HepG2 (cell line): Measurements from ENCODE around the gene GRK5. TPM values are rescaled to one million over a fixed set of nuclear protein-coding genes. Genes with fewer than 3 reads are reported as not detected.
A peak's percentile ranks its signal among the peaks of the same experiment; 100 is the strongest.

Experiments used
- EEA1 ChIP-seq: sonication (generic); formaldehyde crosslinking; IDR thresholded peaks from 2 replicates; pipeline ENCODE4 v1.5.1; 2020; ENCODE audit warnings: mild to moderate bottlenecking, missing genetic modification reagents, borderline replicate concordance
- EP300 ChIP-seq, 3 experiments: sonication (generic) in 1 of 3; formaldehyde crosslinking in 1 of 3; IDR thresholded peaks; 2 replicates each; pipeline versions ENCODE4 v1.5.1 to v1.6.1; 2011 to 2020; ENCODE audit warnings: low read depth in 2 of 3, low read length in 2 of 3, borderline replicate concordance in 1 of 3, improper control_type of control experiment in 1 of 3, mild to moderate bottlenecking in 1 of 3, missing genetic modification reagents in 1 of 3, moderate library complexity in 1 of 3
- GABPA ChIP-seq, 2 experiments: IDR thresholded peaks; 2 replicates each; pipeline ENCODE4 v1.6.1; 2011 to 2016; ENCODE audit warnings: low read depth in 2 of 2, low read length in 1 of 2, missing biosample characterization in 1 of 2, missing genetic modification characterization in 1 of 2
- KLF6 ChIP-seq: IDR thresholded peaks from 2 replicates; pipeline ENCODE4 v1.8.0; 2016; ENCODE audit warnings: missing biosample characterization, missing genetic modification reagents
- SP4 ChIP-seq: sonication (generic); formaldehyde crosslinking; IDR thresholded peaks from 2 replicates; pipeline ENCODE4 v1.8.1; 2023; ENCODE audit warnings: mild to moderate bottlenecking, missing genetic modification reagents
- TBP ChIP-seq: sonication (generic); formaldehyde crosslinking; IDR thresholded peaks from 2 replicates; pipeline ENCODE4 v1.5.0; 2020; ENCODE audit warnings: missing genetic modification reagents
- TOPORS ChIP-seq: sonication (generic); formaldehyde crosslinking; IDR thresholded peaks from 2 replicates; pipeline ENCODE4 v1.8.0; 2023; ENCODE audit warnings: mild to moderate bottlenecking, missing genetic modification reagents
- TRIM24 ChIP-seq: sonication (generic); formaldehyde crosslinking; IDR thresholded peaks from 2 replicates; pipeline ENCODE4 v1.8.0; 2022; ENCODE audit warnings: mild to moderate bottlenecking, missing genetic modification reagents
- XRCC5 ChIP-seq: fragments of 200-400 bp; formaldehyde crosslinking; optimal IDR thresholded peaks from 2 replicates; pipeline ENCODE3; 2017; ENCODE audit warnings: mild to moderate bottlenecking, low read length
- ZNF224 ChIP-seq: sonication (generic); formaldehyde crosslinking; IDR thresholded peaks from 2 replicates; pipeline ENCODE4 v1.5.0; 2020; ENCODE audit warnings: mild to moderate bottlenecking, missing genetic modification reagents
- ZNF251 ChIP-seq: sonication (generic); formaldehyde crosslinking; IDR thresholded peaks from 2 replicates; pipeline ENCODE4 v1.9.0; 2021; ENCODE audit warnings: mild to moderate bottlenecking, missing genetic modification reagents
- polyA plus RNA-seq, 8 experiments: library from polyadenylated mRNA; depleted of rRNA in 3 of 8; stranded (reverse) in 7 of 8; unstranded in 1 of 8; fragments of >200 nt; fragmentation: Illumina TruSeq in 4 of 8; extraction: Trizol in 4 of 8; gene quantifications; 2 replicates each; pipeline versions ENCODE4 v1.2.1 to v1.2.3, GENCODE V29; 2011 to 2016; ENCODE audit warnings: low read depth in 4 of 8, missing spikeins in 1 of 8, mixed read lengths in 1 of 8; ENCODE audit not compliant: insufficient read depth in 1 of 8
- total RNA-seq, 5 experiments: library from RNA; depleted of rRNA; stranded (reverse); fragments of >200 nt; fragmentation: Illumina TruSeq; extraction: Trizol; gene quantifications; 2 replicates each; pipeline ENCODE4 v1.2.3, GENCODE V29; 2016; ENCODE audit warnings: low read depth in 1 of 5
- TF ChIP-seq, protein P1 (sequence below): sonication (generic); formaldehyde crosslinking; IDR thresholded peaks from 2 replicates; pipeline ENCODE4 v1.4.0; 2020; ENCODE audit warnings: missing genetic modification reagents, borderline replicate concordance
- TF ChIP-seq, protein P2 (sequence below): sonication (generic); formaldehyde crosslinking; IDR thresholded peaks from 2 replicates; pipeline ENCODE4 v1.8.0; 2022; ENCODE audit warnings: missing genetic modification reagents, mild to moderate bottlenecking, moderate library complexity, borderline replicate concordance
- TF ChIP-seq, protein P3 (sequence below): sonication (generic); formaldehyde crosslinking; IDR thresholded peaks from 2 replicates; pipeline ENCODE4 v1.4.0; 2020; ENCODE audit warnings: missing genetic modification reagents, borderline replicate concordance

GRK5 gene
- total and polyA plus RNA-seq, 2 of the 13 experiments (the other 11 are each of a cell fraction or from before 2014, with no cell fraction given): 10.4 to 12.6 TPM

DNA sequence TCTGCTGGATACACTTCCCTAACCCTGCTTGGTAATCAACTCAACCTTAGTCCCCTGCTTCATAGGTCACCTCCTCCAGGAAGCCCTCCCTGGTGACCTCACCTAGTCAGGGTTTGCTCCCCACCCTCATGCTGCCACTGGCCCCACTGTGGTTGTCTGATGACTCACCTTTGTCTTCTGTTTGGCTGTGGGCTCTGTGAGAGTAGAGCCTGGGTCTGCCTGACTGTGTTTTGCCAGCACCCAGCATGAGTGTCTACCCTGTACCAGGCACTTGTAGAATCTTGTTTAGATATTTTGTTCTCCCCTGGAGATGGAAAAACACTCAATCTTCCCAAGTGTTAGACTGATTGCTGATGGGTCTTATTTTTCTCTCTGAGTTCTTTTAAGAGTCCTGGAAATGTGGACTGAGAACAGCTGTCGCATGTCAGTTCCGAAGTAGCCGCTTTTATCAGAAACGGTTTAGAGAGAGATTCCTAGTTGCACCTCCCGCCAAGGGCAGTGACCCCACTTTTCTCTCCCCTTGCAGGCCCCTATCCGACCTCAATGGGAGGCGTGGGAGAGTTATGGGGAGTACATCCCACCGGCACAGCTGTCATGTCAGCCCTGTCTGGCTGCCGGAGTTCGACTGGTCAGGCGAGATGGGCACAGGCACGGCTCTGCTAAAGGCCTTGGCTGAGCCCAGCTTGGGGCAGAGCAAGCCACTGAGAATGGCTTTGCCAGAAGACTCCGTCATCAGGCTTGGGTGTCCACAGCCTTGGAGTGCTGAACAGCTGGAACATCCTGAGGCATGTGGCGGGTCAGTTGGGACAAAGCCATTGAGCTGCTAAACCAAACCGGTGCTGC is 134.3 kb downstream of the GRK5 start (continued):
- TF ChIP-seq EEA1 (CRISPR knock-in tag): no peak
- TF ChIP-seq ZNF251 (CRISPR knock-in tag): no peak
- 0 out of 4 replicates have a peak, but pooled peaks of 1 of the 2 experiments have one; percentile 4 for TF ChIP-seq EP300 (IDR thresholded peaks at IDR 0.05; ENCODE audit: low read depth in 2 of 2, low read length in 2 of 2)
- TF ChIP-seq EP300 (CRISPR knock-in tag; IDR thresholded peaks at IDR 0.05; ENCODE audit: borderline replicate concordance): no peak
- TF ChIP-seq ZNF224 (CRISPR knock-in tag): no peak
- TF ChIP-seq, protein P1, sequence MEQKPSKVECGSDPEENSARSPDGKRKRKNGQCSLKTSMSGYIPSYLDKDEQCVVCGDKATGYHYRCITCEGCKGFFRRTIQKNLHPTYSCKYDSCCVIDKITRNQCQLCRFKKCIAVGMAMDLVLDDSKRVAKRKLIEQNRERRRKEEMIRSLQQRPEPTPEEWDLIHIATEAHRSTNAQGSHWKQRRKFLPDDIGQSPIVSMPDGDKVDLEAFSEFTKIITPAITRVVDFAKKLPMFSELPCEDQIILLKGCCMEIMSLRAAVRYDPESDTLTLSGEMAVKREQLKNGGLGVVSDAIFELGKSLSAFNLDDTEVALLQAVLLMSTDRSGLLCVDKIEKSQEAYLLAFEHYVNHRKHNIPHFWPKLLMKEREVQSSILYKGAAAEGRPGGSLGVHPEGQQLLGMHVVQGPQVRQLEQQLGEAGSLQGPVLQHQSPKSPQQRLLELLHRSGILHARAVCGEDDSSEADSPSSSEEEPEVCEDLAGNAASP (CRISPR knock-in tag): no peak; the same call in 1 of the 2 replicates
- TF ChIP-seq TOPORS (CRISPR knock-in tag): no peak
- 0 out of 2 replicates have a peak, but pooled peaks have one; percentile 4 for TF ChIP-seq SP4 (CRISPR knock-in tag)
- TF ChIP-seq GABPA (IDR thresholded peaks at IDR 0.05; ENCODE audit: low read depth, low read length): no peak
- TF ChIP-seq GABPA (CRISPR knock-in tag; IDR thresholded peaks at IDR 0.05; ENCODE audit: low read depth): 0 out of 2 replicates have a peak, but pooled peaks have one; percentile 10
- TF ChIP-seq, protein P2, sequence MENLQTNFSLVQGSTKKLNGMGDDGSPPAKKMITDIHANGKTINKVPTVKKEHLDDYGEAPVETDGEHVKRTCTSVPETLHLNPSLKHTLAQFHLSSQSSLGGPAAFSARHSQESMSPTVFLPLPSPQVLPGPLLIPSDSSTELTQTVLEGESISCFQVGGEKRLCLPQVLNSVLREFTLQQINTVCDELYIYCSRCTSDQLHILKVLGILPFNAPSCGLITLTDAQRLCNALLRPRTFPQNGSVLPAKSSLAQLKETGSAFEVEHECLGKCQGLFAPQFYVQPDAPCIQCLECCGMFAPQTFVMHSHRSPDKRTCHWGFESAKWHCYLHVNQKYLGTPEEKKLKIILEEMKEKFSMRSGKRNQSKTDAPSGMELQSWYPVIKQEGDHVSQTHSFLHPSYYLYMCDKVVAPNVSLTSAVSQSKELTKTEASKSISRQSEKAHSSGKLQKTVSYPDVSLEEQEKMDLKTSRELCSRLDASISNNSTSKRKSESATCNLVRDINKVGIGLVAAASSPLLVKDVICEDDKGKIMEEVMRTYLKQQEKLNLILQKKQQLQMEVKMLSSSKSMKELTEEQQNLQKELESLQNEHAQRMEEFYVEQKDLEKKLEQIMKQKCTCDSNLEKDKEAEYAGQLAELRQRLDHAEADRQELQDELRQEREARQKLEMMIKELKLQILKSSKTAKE (CRISPR knock-in tag): peak; percentile 10; the same call in 1 of the 2 replicates
- TF ChIP-seq TRIM24: no peak
- no peak for TF ChIP-seq KLF6 (CRISPR knock-in tag)
- no peak for TF ChIP-seq TBP (CRISPR knock-in tag)
- no peak for TF ChIP-seq XRCC5
- TF ChIP-seq, protein P3, sequence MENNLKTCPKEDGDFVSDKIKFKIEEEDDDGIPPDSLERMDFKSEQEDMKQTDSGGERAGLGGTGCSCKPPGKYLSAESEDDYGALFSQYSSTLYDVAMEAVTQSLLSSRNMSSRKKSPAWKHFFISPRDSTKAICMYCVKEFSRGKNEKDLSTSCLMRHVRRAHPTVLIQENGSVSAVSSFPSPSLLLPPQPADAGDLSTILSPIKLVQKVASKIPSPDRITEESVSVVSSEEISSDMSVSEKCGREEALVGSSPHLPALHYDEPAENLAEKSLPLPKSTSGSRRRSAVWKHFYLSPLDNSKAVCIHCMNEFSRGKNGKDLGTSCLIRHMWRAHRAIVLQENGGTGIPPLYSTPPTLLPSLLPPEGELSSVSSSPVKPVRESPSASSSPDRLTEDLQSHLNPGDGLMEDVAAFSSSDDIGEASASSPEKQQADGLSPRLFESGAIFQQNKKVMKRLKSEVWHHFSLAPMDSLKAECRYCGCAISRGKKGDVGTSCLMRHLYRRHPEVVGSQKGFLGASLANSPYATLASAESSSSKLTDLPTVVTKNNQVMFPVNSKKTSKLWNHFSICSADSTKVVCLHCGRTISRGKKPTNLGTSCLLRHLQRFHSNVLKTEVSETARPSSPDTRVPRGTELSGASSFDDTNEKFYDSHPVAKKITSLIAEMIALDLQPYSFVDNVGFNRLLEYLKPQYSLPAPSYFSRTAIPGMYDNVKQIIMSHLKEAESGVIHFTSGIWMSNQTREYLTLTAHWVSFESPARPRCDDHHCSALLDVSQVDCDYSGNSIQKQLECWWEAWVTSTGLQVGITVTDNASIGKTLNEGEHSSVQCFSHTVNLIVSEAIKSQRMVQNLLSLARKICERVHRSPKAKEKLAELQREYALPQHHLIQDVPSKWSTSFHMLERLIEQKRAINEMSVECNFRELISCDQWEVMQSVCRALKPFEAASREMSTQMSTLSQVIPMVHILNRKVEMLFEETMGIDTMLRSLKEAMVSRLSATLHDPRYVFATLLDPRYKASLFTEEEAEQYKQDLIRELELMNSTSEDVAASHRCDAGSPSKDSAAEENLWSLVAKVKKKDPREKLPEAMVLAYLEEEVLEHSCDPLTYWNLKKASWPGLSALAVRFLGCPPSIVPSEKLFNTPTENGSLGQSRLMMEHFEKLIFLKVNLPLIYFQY (CRISPR knock-in tag): 0 out of 2 replicates have a peak, but pooled peaks have one; percentile 10
